Colonic mucosa (tissue), 4 donors: ENCODE measurements around the gene PHLDB3. TPM values are rescaled to one million over a fixed set of nuclear protein-coding genes. Genes with fewer than 3 reads are reported as not detected.

Source experiments
- DNase-seq: peaks from one replicate; pipeline ENCODE4 v3.0.0-alpha.2; 2020
- H3K27ac ChIP-seq: fragments of 200-600 bp; one replicate; pipeline ENCODE4 v1.8.0; 2021
- H3K27me3 ChIP-seq: fragments of 200-600 bp; one replicate; pipeline ENCODE4 v1.8.0; 2021
- H3K36me3 ChIP-seq: fragments of 200-600 bp; one replicate; pipeline ENCODE4 v1.8.0; 2021
- H3K4me1 ChIP-seq: fragments of 200-600 bp; one replicate; pipeline ENCODE4 v1.8.0; 2021; ENCODE audit warnings: mild to moderate bottlenecking
- H3K4me3 ChIP-seq: fragments of 200-600 bp; one replicate; pipeline ENCODE4 v1.8.0; 2021
- H3K9ac ChIP-seq, 2 donors: one replicate each; pipeline ENCODE4 v1.7.0; 2013; ENCODE audit warnings: control low read depth in 2 of 2, low read depth in 2 of 2, low read length in 2 of 2
- H3K9me3 ChIP-seq: fragments of 200-600 bp; one replicate; pipeline ENCODE4 v1.8.0; 2021
- intact Hi-C: fragments of 100-400 bp; cut with DNase I; formaldehyde crosslinking; loops from one replicate; pipeline ENCODE4 v1.14.1; 2022
- total RNA-seq, 2 donors: library from RNA; stranded (reverse); fragmentation: NEBNext Ultra II Directional in 1 of 2; extraction: Animal tissue kit (Norgen Biotek cat#: 25700) in 1 of 2; gene quantifications; one replicate each; pipeline ENCODE4 v1.2.1, GENCODE V29; 2021
- TF ChIP-seq, protein P1 (sequence below): fragments of 200-600 bp; IDR thresholded peaks from one replicate; pipeline ENCODE4 v1.8.0; 2022; ENCODE audit warnings: antibody characterized with exemption, mild to moderate bottlenecking
- donor health status: healthy.
- donor health status: DM: no; HTN: no; CAD: no.
- donor health status: DM: no; HTN: no; CAD: no.

Gene PHLDB3
- total RNA-seq, 2 donors from 2014 or later = 6.8 to 24.0 TPM

DNA sequence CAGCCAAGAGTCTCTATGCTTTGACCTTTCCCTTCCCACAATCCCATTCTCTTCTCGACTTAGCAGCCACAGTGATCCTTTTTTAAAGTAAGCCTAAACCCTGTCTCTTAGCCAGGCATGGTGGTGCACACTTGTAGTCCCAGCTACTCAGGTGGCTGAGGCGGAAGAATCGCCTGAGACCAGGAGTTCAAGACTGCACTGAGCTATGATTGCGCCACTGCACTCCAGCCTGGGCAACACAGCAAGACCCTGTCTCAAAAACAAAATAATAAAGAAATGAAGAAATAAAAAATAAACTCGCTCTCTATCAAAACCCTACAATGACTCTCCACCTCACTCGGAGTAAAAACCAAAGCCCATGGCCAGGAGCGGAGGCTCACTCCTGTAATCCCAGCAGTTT lies 75.2 kb downstream of the PHLDB3 start:
- intact Hi-C loops = no loop called here
- TF ChIP-seq, protein P1, sequence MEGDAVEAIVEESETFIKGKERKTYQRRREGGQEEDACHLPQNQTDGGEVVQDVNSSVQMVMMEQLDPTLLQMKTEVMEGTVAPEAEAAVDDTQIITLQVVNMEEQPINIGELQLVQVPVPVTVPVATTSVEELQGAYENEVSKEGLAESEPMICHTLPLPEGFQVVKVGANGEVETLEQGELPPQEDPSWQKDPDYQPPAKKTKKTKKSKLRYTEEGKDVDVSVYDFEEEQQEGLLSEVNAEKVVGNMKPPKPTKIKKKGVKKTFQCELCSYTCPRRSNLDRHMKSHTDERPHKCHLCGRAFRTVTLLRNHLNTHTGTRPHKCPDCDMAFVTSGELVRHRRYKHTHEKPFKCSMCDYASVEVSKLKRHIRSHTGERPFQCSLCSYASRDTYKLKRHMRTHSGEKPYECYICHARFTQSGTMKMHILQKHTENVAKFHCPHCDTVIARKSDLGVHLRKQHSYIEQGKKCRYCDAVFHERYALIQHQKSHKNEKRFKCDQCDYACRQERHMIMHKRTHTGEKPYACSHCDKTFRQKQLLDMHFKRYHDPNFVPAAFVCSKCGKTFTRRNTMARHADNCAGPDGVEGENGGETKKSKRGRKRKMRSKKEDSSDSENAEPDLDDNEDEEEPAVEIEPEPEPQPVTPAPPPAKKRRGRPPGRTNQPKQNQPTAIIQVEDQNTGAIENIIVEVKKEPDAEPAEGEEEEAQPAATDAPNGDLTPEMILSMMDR = no peak
- Histone ChIP-seq H3K27ac (no peak overlapping the region), H3K4me3 (no peak overlapping the region), H3K9me3 (no peaks in the 10 kb centered on the region), H3K9ac (no peak overlapping the region), H3K36me3 (no peaks in the 10 kb centered on the region), H3K27me3 (no peaks in the 10 kb centered on the region), H3K4me1 (no peaks in the 10 kb centered on the region)
- DNase-seq = no peak

- intact Hi-C loops = no loop called here
- peak; percentile 93 for DNase-seq
- Histone ChIP-seq H3K27me3 (no peaks in the 10 kb centered on the region), H3K4me3 (no peak overlapping the region), H3K9me3 (no peaks in the 10 kb centered on the region), H3K4me1 (no peaks in the 10 kb centered on the region), H3K36me3 (no peaks in the 10 kb centered on the region), H3K9ac (peak overlapping the region in 1 of 2 donors; percentile 43), H3K27ac (peak overlapping the region; percentile 83)
- TF ChIP-seq, protein P1 = peak; percentile 49
Measured at GRCh38 chr19:43425567-43426392, 78.8 kb downstream of the PHLDB3 start.

Other genes with a start within 250 kb of the PHLDB3 start
- gene PSG9, start 235.2 kb downstream of the PHLDB3 start, total RNA-seq = not detected
- 100 to 1,000 TPM in 1 of 2 donors, 10 to 100 TPM in 1; 97.4 to 320 TPM for gene CD177, start 151.1 kb downstream of the PHLDB3 start, total RNA-seq
- under 1 TPM in 1 of 2 donors, not detected in 1; 0.17 TPM for gene TEX101, start 89.9 kb downstream of the PHLDB3 start, total RNA-seq
- under 1 TPM; 0.42 to 0.59 TPM for gene LYPD3, start 39.1 kb downstream of the PHLDB3 start, total RNA-seq
- gene ETHE1, start 22.5 kb upstream of the PHLDB3 start, total RNA-seq = 100 to 1,000 TPM; 482 to 569 TPM
- 10 to 100 TPM in 1 of 2 donors, 1 to 10 TPM in 1; 6.4 to 11.3 TPM for gene ZNF575, start 28.4 kb upstream of the PHLDB3 start, total RNA-seq
- 10 to 100 TPM; 22.3 to 40.7 TPM for gene XRCC1, start 70.8 kb upstream of the PHLDB3 start, total RNA-seq
- gene PINLYP, start 71.1 kb upstream of the PHLDB3 start, total RNA-seq = 1 to 10 TPM in 1 of 2 donors, under 1 TPM in 1; 0.52 to 2.4 TPM
- gene IRGQ, start 91.4 kb upstream of the PHLDB3 start, total RNA-seq = 10 to 100 TPM; 19.9 to 24.6 TPM
- gene ZNF576, start 91.8 kb upstream of the PHLDB3 start, total RNA-seq = 10 to 100 TPM; 15.4 to 27.1 TPM
- under 1 TPM; 0.42 to 0.57 TPM for gene SRRM5, start 107.3 kb upstream of the PHLDB3 start, total RNA-seq
- gene ZNF428, start 114.9 kb upstream of the PHLDB3 start, total RNA-seq = 10 to 100 TPM; 21.5 to 27.4 TPM
- gene CADM4, start 135.1 kb upstream of the PHLDB3 start, total RNA-seq = 1 to 10 TPM; 2.3 to 5.8 TPM
- gene PLAUR, start 165.4 kb upstream of the PHLDB3 start, total RNA-seq = 10 to 100 TPM; 33.7 to 51.6 TPM
- gene IRGC, start 211.3 kb upstream of the PHLDB3 start, total RNA-seq = not detected